Measurements from ENCODE around the gene GFOD2.
A peak's percentile ranks its signal among the peaks of the same experiment; 100 is the strongest.

GRCh38 chr16:67674851-67675578, 44.1 kb downstream of the GFOD2 start:
- TF ChIP-seq CTCF (IDR thresholded peaks at IDR 0.05) (peak in 1 of 5 experiments; percentile 30), POLR2A (IDR thresholded peaks at IDR 0.05) (peak; percentile 7), POLR2AphosphoS5 (IDR thresholded peaks at IDR 0.05) (no peak)

Measured in transverse colon (tissue), 4 donors.